Measurements from ENCODE around the gene TMEM212. TPM values are rescaled to one million over a fixed set of nuclear protein-coding genes. Genes with fewer than 3 reads are reported as not detected.

TMEM212 gene
- total RNA-seq, 2 experiments from 2014 or later: not detected

- Mint-ChIP-seq H3K4me1 (ENCODE audit: low read depth) (no peaks in the 10 kb centered on the region), H3K4me3 (no peak overlapping the region), H3K27ac (no peak overlapping the region), H3K27me3 (ENCODE audit: low read depth) (peaks cover 7% of the 10 kb centered on the region), H3K9me3 (ENCODE audit: insufficient read depth) (no peaks in the 10 kb centered on the region), H3K36me3 (ENCODE audit: low read depth) (no peaks in the 10 kb centered on the region)
- no peak for DNase-seq
- ATAC-seq: no peak
- CTCF ChIA-PET: interaction anchor here (0.7 to 1.4 kb wide), 4 partner anchors 13 to 62 kb away, joined by 3 to 5 read pairs (median 4); no protein-coding TSS in a partner anchor
- POLR2A ChIA-PET: no interaction called here
Observed at GRCh38 chr3:171867981-171868380, 24.8 kb downstream of the TMEM212 start.

GRCh38 chr3:171871392-171872274 lies 28.5 kb downstream of the TMEM212 start:
- ChIA-PET POLR2A (no interaction called here), CTCF (no interaction called here)
- DNase-seq (no peak), ATAC-seq (no peak)
- Mint-ChIP-seq H3K4me3 (no peak overlapping the region), H3K27me3 (ENCODE audit: low read depth) (no peaks in the 10 kb centered on the region), H3K9me3 (ENCODE audit: insufficient read depth) (no peaks in the 10 kb centered on the region), H3K36me3 (ENCODE audit: low read depth) (no peaks in the 10 kb centered on the region), H3K4me1 (ENCODE audit: low read depth) (no peaks in the 10 kb centered on the region), H3K27ac (no peak overlapping the region)

- no peak for DNase-seq
- H3K4me1 Mint-ChIP-seq (ENCODE audit: low read depth): no peaks in the 10 kb centered on the region
- POLR2A ChIA-PET: no interaction called here
- peaks cover 4% of the 10 kb centered on the region for H3K27me3 Mint-ChIP-seq (ENCODE audit: low read depth)
- no peaks in the 10 kb centered on the region for H3K9me3 Mint-ChIP-seq (ENCODE audit: insufficient read depth)
- H3K4me3 Mint-ChIP-seq: no peak overlapping the region
- no peak overlapping the region for H3K27ac Mint-ChIP-seq
- no peak for ATAC-seq
- no peaks in the 10 kb centered on the region for H3K36me3 Mint-ChIP-seq (ENCODE audit: low read depth)
- CTCF ChIA-PET: no interaction called here
Observed at GRCh38 chr3:171873580-171873979, 30.4 kb downstream of the TMEM212 start.

GRCh38 chr3:171874251-171874681 lies 31.1 kb downstream of the TMEM212 start:
- peaks cover 6% of the 10 kb centered on the region for H3K27me3 Mint-ChIP-seq (ENCODE audit: low read depth)
- no peaks in the 10 kb centered on the region for H3K9me3 Mint-ChIP-seq (ENCODE audit: insufficient read depth)
- H3K27ac Mint-ChIP-seq: no peak overlapping the region
- no peaks in the 10 kb centered on the region for H3K36me3 Mint-ChIP-seq (ENCODE audit: low read depth)
- DNase-seq (no peak), ATAC-seq (no peak)
- ChIA-PET POLR2A (no interaction called here), CTCF (no interaction called here)
- no peak overlapping the region for H3K4me3 Mint-ChIP-seq
- no peaks in the 10 kb centered on the region for H3K4me1 Mint-ChIP-seq (ENCODE audit: low read depth)

- DNase-seq (no peak), ATAC-seq (no peak)
- Mint-ChIP-seq H3K9me3 (ENCODE audit: insufficient read depth) (no peaks in the 10 kb centered on the region), H3K4me1 (ENCODE audit: low read depth) (no peaks in the 10 kb centered on the region), H3K27ac (no peak overlapping the region), H3K4me3 (no peak overlapping the region), H3K27me3 (ENCODE audit: low read depth) (peaks cover 6% of the 10 kb centered on the region), H3K36me3 (ENCODE audit: low read depth) (no peaks in the 10 kb centered on the region)
- ChIA-PET POLR2A (no interaction called here), CTCF (no interaction called here)
Observed at GRCh38 chr3:171874879-171875278, 31.7 kb downstream of the TMEM212 start.

- H3K27me3 Mint-ChIP-seq (ENCODE audit: low read depth): peaks cover 6% of the 10 kb centered on the region
- no peak overlapping the region for H3K4me3 Mint-ChIP-seq
- no peak for ATAC-seq
- H3K27ac Mint-ChIP-seq: no peak overlapping the region
- ChIA-PET CTCF (no interaction called here), POLR2A (interaction anchor here (0.9 kb wide), 1 partner anchor 10 kb away, joined by 3 read pairs; no protein-coding TSS in a partner anchor)
- DNase-seq: no peak
- no peaks in the 10 kb centered on the region for H3K4me1 Mint-ChIP-seq (ENCODE audit: low read depth)
- H3K9me3 Mint-ChIP-seq (ENCODE audit: insufficient read depth): no peaks in the 10 kb centered on the region
- H3K36me3 Mint-ChIP-seq (ENCODE audit: low read depth): no peaks in the 10 kb centered on the region
Observed at GRCh38 chr3:171875923-171876412, 32.8 kb downstream of the TMEM212 start.

GRCh38 chr3:171876680-171877147 lies 33.6 kb downstream of the TMEM212 start:
- DNase-seq (no peak), ATAC-seq (no peak)
- no peak overlapping the region for H3K27ac Mint-ChIP-seq
- H3K36me3 Mint-ChIP-seq (ENCODE audit: low read depth): no peaks in the 10 kb centered on the region
- ChIA-PET POLR2A (no interaction called here), CTCF (interaction anchor here (0.6 kb wide), 1 partner anchor 463 kb away, joined by 4 read pairs; no protein-coding TSS in a partner anchor)
- no peak overlapping the region for H3K4me3 Mint-ChIP-seq
- H3K4me1 Mint-ChIP-seq (ENCODE audit: low read depth): no peaks in the 10 kb centered on the region
- no peaks in the 10 kb centered on the region for H3K9me3 Mint-ChIP-seq (ENCODE audit: insufficient read depth)
- peaks cover 6% of the 10 kb centered on the region for H3K27me3 Mint-ChIP-seq (ENCODE audit: low read depth)

- DNase-seq (no peak), ATAC-seq (no peak)
- H3K36me3 Mint-ChIP-seq (ENCODE audit: low read depth): no peaks in the 10 kb centered on the region
- H3K4me1 Mint-ChIP-seq (ENCODE audit: low read depth): no peaks in the 10 kb centered on the region
- peaks cover 12% of the 10 kb centered on the region for H3K27me3 Mint-ChIP-seq (ENCODE audit: low read depth)
- CTCF ChIA-PET: interaction anchor here (0.9 kb wide), 1 partner anchor 475 kb away, joined by 3 read pairs; no protein-coding TSS in a partner anchor
- no peak overlapping the region for H3K27ac Mint-ChIP-seq
- H3K9me3 Mint-ChIP-seq (ENCODE audit: insufficient read depth): no peaks in the 10 kb centered on the region
- POLR2A ChIA-PET: no interaction called here
- no peak overlapping the region for H3K4me3 Mint-ChIP-seq
Observed at GRCh38 chr3:171878461-171879225, 35.5 kb downstream of the TMEM212 start.

- no peaks in the 10 kb centered on the region for H3K9me3 Mint-ChIP-seq (ENCODE audit: insufficient read depth)
- ATAC-seq (no peak), DNase-seq (no peak)
- POLR2A ChIA-PET: no interaction called here
- H3K4me3 Mint-ChIP-seq: no peak overlapping the region
- peaks cover 12% of the 10 kb centered on the region for H3K27me3 Mint-ChIP-seq (ENCODE audit: low read depth)
- no peak overlapping the region for H3K27ac Mint-ChIP-seq
- no peaks in the 10 kb centered on the region for H3K36me3 Mint-ChIP-seq (ENCODE audit: low read depth)
- CTCF ChIA-PET: no interaction called here
- no peaks in the 10 kb centered on the region for H3K4me1 Mint-ChIP-seq (ENCODE audit: low read depth)
Observed at GRCh38 chr3:171879472-171879871, 36.3 kb downstream of the TMEM212 start.

- ChIA-PET POLR2A (no interaction called here), CTCF (no interaction called here)
- ATAC-seq (no peak), DNase-seq (no peak)
- H3K4me1 Mint-ChIP-seq (ENCODE audit: low read depth): no peaks in the 10 kb centered on the region
- H3K27me3 Mint-ChIP-seq (ENCODE audit: low read depth): peaks cover 13% of the 10 kb centered on the region
- H3K27ac Mint-ChIP-seq: no peak overlapping the region
- H3K4me3 Mint-ChIP-seq: no peak overlapping the region
- H3K9me3 Mint-ChIP-seq (ENCODE audit: insufficient read depth): no peaks in the 10 kb centered on the region
- H3K36me3 Mint-ChIP-seq (ENCODE audit: low read depth): no peaks in the 10 kb centered on the region
Observed at GRCh38 chr3:171880101-171880870, 37.1 kb downstream of the TMEM212 start.

GRCh38 chr3:171881251-171881650 lies 38.1 kb downstream of the TMEM212 start:
- DNase-seq (no peak), ATAC-seq (no peak)
- Mint-ChIP-seq H3K9me3 (ENCODE audit: insufficient read depth) (no peaks in the 10 kb centered on the region), H3K4me3 (no peak overlapping the region), H3K36me3 (ENCODE audit: low read depth) (no peaks in the 10 kb centered on the region), H3K27ac (no peak overlapping the region), H3K27me3 (ENCODE audit: low read depth) (peaks cover 15% of the 10 kb centered on the region), H3K4me1 (ENCODE audit: low read depth) (no peaks in the 10 kb centered on the region)
- CTCF ChIA-PET: no interaction called here
- POLR2A ChIA-PET: no interaction called here
